ENCODE measurements around the gene ZNF775. TPM values are rescaled to one million over a fixed set of nuclear protein-coding genes. Genes with fewer than 3 reads are reported as not detected.

ZNF775 gene
- total RNA-seq, 1 experiment from 2014 or later, result 3.4 TPM

DNA sequence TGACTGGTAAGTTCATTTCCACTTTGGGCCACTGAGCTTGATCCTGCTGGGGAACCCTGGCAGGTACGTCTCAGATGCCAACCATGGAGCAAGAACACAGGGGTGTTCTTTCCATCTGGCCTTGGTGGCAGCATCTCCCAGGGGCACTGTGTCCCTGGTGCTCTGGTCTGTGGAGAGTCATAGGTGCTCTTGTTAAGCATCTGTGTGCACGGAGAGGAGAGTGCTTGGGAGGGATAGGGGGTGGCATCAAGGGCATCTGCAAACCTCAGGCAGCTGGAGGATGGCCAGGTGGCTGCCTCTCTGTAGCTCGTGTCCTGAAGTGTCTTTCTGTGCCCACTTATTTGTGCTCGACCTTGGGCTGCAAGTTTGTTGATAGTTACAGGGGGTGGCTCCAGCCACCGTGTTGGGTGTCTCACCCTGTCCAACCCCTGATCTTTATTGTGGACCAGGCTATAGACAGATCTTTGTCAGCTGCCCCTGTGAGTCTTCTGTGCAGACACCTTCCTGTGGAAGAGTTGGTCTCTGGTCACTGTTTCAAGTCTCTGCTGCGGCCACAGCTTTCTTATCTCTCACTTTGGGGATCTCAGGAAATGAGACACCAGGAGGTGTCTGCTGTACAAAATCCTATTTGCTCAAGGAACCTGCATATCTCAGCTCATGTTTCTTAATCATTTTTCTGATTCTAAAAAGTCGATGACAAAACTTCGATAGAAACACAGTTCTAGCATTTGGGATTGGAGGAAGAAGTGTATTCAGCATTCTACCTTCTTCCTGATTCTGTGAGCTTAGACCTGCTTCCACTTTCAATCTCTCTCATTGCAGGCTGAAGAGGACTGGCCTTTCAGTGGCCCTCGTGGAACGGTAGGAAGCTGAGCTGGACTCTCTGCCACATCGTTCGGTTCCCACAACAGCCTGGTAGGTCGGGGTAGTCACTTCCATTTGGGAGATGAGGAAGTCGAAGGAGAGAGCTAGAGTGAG, 54.1 kb downstream of the ZNF775 start:
- H3K27me3 ChIP-seq (ENCODE audit: insufficient read depth, low read depth), result peaks cover 85% of the 10 kb centered on the region
- H4K20me1 ChIP-seq (ENCODE audit: insufficient read depth), result no peaks in the 10 kb centered on the region
- H3K9me3 ChIP-seq (ENCODE audit: insufficient read depth, low read depth), result no peaks in the 10 kb centered on the region
- POLR2A ChIA-PET (ENCODE audit: unreplicated experiment), result no interaction called here
- no peaks in the 10 kb centered on the region for H3K9me2 ChIP-seq (ENCODE audit: insufficient read depth)
- H3K4me1 ChIP-seq (replicated peaks; ENCODE audit: insufficient read depth), result no peaks in the 10 kb centered on the region
- no peaks in the 10 kb centered on the region for H3F3A ChIP-seq (ENCODE audit: insufficient read depth, low read depth)
- no peak overlapping the region for H3K27ac ChIP-seq
- TF ChIP-seq, protein P1, sequence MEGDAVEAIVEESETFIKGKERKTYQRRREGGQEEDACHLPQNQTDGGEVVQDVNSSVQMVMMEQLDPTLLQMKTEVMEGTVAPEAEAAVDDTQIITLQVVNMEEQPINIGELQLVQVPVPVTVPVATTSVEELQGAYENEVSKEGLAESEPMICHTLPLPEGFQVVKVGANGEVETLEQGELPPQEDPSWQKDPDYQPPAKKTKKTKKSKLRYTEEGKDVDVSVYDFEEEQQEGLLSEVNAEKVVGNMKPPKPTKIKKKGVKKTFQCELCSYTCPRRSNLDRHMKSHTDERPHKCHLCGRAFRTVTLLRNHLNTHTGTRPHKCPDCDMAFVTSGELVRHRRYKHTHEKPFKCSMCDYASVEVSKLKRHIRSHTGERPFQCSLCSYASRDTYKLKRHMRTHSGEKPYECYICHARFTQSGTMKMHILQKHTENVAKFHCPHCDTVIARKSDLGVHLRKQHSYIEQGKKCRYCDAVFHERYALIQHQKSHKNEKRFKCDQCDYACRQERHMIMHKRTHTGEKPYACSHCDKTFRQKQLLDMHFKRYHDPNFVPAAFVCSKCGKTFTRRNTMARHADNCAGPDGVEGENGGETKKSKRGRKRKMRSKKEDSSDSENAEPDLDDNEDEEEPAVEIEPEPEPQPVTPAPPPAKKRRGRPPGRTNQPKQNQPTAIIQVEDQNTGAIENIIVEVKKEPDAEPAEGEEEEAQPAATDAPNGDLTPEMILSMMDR (conservative IDR thresholded peaks at IDR 0.05), result no peak
- no peak for TF ChIP-seq EZH2 (IDR thresholded peaks at IDR 0.05; ENCODE audit: low read depth)
- H2AFZ ChIP-seq, result no peak overlapping the region
- no peaks in the 10 kb centered on the region for H3K79me2 ChIP-seq (ENCODE audit: low read depth)
- intact Hi-C loops (cut with micrococcal nuclease; ENCODE audit: unreplicated experiment), result no loop called here
- CTCF ChIA-PET, result no interaction called here
- H3K4me3 ChIP-seq, result no peak overlapping the region
- no peak for DNase-seq
- no peak overlapping the region for H3K4me2 ChIP-seq
- BruUV-seq (replicated peaks), result no TSS peak
- H3K36me3 ChIP-seq (ENCODE audit: low read depth), result no peaks in the 10 kb centered on the region

DNA sequence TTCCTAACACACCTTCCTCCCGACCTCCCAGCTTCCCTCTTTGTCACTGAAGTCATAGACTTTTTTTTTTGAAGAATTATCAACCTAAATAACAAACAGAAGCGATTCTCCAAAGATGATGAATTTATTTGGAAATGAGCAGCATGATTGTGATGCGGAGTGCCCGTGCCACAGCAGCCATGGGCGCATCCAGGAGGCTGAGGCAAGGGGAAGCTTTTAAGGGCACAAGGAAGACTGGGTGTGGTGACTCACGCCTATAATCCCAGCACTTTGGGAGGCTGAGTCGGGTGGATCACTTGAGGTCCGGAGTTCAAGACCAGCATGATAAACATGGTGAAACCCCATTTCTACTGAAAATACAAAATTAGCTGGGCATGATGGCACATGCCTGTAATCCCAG, 55.1 kb downstream of the ZNF775 start:
- no peaks in the 10 kb centered on the region for H3F3A ChIP-seq (ENCODE audit: insufficient read depth, low read depth)
- intact Hi-C loops (cut with micrococcal nuclease; ENCODE audit: unreplicated experiment), result no loop called here
- no peak for DNase-seq
- H3K4me3 ChIP-seq, result no peak overlapping the region
- H4K20me1 ChIP-seq (ENCODE audit: insufficient read depth), result no peaks in the 10 kb centered on the region
- H3K36me3 ChIP-seq (ENCODE audit: low read depth), result no peaks in the 10 kb centered on the region
- BruUV-seq (replicated peaks), result no TSS peak
- ChIA-PET CTCF (no interaction called here), POLR2A (ENCODE audit: unreplicated experiment) (no interaction called here)
- no peaks in the 10 kb centered on the region for H3K9me2 ChIP-seq (ENCODE audit: insufficient read depth)
- no peak overlapping the region for H3K27ac ChIP-seq
- peaks cover 82% of the 10 kb centered on the region for H3K27me3 ChIP-seq (ENCODE audit: insufficient read depth, low read depth)
- H3K79me2 ChIP-seq (ENCODE audit: low read depth), result no peaks in the 10 kb centered on the region
- TF ChIP-seq, protein P1 (conservative IDR thresholded peaks at IDR 0.05), result no peak
- TF ChIP-seq EZH2 (IDR thresholded peaks at IDR 0.05; ENCODE audit: low read depth), result no peak
- H3K4me1 ChIP-seq (replicated peaks; ENCODE audit: insufficient read depth), result no peaks in the 10 kb centered on the region
- no peaks in the 10 kb centered on the region for H3K9me3 ChIP-seq (ENCODE audit: insufficient read depth, low read depth)
- H3K4me2 ChIP-seq, result no peak overlapping the region
- no peak overlapping the region for H2AFZ ChIP-seq

DNA sequence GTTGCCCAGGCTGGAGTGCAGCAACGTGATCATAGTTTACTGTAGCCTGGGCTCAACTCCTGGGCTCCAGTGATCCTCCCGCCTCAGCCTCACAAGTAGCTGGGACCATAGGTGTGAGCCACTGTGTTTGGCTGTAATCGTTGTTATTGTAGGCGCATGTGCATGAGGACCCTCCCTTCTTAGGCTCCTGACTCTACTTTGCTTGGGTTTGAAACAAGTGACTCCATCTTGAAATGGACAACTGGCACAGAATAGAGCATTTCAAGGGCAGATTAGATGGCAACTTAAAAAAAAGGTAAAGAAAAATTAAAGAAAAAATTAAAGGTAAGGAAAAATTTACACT, 55.9 kb downstream of the ZNF775 start:
- no peak overlapping the region for H3K4me2 ChIP-seq
- CTCF ChIA-PET, result no interaction called here
- no peaks in the 10 kb centered on the region for H3K36me3 ChIP-seq (ENCODE audit: low read depth)

More for the DNA sequence above, 55.9 kb downstream of the ZNF775 start:
- BruUV-seq (replicated peaks), result no TSS peak
- Histone ChIP-seq H3K27me3 (ENCODE audit: insufficient read depth, low read depth) (peaks cover 82% of the 10 kb centered on the region), H4K20me1 (ENCODE audit: insufficient read depth) (no peaks in the 10 kb centered on the region), H3K4me1 (replicated peaks; ENCODE audit: insufficient read depth) (no peaks in the 10 kb centered on the region), H3K4me3 (no peak overlapping the region), H2AFZ (no peak overlapping the region), H3K27ac (no peak overlapping the region), H3K79me2 (ENCODE audit: low read depth) (no peaks in the 10 kb centered on the region), H3F3A (ENCODE audit: insufficient read depth, low read depth) (no peaks in the 10 kb centered on the region), H3K9me2 (ENCODE audit: insufficient read depth) (no peaks in the 10 kb centered on the region), H3K9me3 (ENCODE audit: insufficient read depth, low read depth) (no peaks in the 10 kb centered on the region)
- DNase-seq, result no peak
- intact Hi-C loops (cut with micrococcal nuclease; ENCODE audit: unreplicated experiment), result no loop called here
- POLR2A ChIA-PET (ENCODE audit: unreplicated experiment), result no interaction called here
- TF ChIP-seq EZH2 (IDR thresholded peaks at IDR 0.05; ENCODE audit: low read depth), result no peak
- TF ChIP-seq, protein P1 (conservative IDR thresholded peaks at IDR 0.05), result no peak
